KOPT-K1 (cell line): ENCODE measurements around the gene KLHL3.

ENCODE experiments used
- H3K27ac ChIP-seq: fragments of 200-600 bp; sonication (generic); 2 replicates; pipeline ENCODE4 v1.5.1; 2016; ENCODE audit warnings: antibody characterized with exemption, mild to moderate bottlenecking, low read depth, low read length; ENCODE audit not compliant: poor library complexity, severe bottlenecking
- H3K36me3 ChIP-seq: fragments of 200-600 bp; sonication (generic); 2 replicates; pipeline ENCODE4 v1.5.1; 2017; ENCODE audit warnings: antibody characterized with exemption, mild to moderate bottlenecking, low read length, moderate library complexity; ENCODE audit not compliant: insufficient read depth
- H3K9me3 ChIP-seq: fragments of 200-600 bp; sonication (generic); 2 replicates; pipeline ENCODE4 v1.5.1; 2017; ENCODE audit warnings: antibody characterized with exemption, low read length, mild to moderate bottlenecking; ENCODE audit not compliant: insufficient read depth, poor library complexity, severe bottlenecking

KLHL3 gene

DNA sequence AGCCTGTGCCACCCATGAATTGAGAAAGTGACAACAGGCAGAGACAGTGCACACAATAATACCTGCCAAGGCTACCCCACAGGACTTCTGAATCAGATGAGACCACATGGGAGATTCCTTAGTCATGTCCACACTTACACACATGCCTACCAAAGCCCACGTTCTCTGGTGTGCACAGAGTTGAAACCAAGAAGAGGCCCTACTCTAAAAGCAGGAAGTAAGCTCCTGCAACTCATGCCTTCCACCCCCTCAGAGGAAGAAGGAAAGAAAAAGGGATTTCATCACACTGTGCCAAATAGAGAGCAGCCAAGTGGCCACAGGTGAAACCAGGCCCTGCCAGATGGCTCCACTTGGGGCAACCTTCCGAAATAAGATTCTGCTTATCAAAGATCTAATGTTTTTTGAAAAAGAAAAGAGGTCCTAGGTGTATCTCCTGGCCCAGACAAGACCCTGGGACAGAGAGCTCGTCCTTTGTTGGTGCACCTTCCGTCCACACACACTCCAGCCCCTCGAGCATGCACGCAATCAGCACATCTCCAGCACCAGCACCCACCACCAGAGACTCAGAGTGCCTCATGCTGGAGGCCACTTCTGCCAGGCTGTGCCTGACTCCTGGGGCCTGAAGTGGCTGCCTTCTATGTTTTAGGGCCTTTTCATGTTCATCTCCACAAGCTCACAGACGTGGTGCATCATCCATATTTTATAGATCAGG is 122.2 kb downstream of the KLHL3 start:
- no peaks in the 10 kb centered on the region for H3K9me3 ChIP-seq
- no peaks in the 10 kb centered on the region for H3K36me3 ChIP-seq
- H3K27ac ChIP-seq = no peak overlapping the region

DNA sequence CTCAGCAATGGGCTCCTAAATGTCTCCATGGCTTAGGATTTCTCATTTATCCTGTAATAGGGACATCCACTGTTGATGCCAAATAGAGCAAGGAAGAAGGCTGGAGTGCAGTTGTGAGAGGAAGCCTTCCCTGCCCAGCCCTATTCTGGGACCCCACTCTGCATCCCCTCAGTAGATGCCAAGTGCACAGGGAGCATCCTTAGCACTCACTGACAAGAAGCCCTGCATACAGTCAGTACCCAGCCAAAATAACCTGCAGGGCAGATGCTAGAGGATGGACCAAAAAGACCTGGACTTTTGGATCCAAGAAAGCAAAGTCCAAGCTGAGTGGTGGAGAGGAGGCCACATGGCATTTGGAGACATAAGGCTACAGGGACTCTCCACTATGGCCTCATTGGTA is 123.3 kb downstream of the KLHL3 start:
- no peaks in the 10 kb centered on the region for H3K36me3 ChIP-seq
- no peak overlapping the region for H3K27ac ChIP-seq
- no peaks in the 10 kb centered on the region for H3K9me3 ChIP-seq

DNA sequence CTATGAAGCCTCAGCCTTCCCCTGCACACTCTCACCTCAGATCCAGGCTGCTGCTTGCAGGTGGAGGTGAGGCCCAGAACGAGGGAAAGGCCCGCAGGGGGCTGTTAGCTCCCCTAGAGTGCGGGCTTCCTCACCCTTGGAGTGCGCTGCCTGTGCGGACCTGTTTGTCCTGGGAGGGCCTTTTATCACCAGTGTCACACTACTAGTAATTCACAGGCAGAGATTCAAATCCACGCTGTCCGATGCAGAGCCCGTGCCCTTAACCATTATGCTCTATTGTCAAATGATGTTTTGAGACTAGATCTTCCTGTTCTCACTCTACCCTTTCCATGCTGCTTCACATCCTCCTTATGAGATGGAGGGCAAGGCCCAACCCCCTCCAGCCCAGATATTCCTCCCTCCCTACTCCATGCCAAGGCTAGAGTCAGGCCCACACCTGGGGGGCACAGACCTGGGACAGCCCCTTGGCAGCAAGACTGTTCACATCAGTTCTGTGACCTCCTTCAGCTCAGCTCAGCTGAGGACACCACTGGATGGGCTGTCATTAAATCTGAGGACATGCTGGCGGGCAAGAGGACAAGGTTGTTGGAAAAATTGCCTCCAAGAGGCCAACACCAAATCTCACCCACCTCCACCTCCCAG is 124.0 kb downstream of the KLHL3 start:
- Histone ChIP-seq H3K27ac (no peak overlapping the region), H3K9me3 (no peaks in the 10 kb centered on the region), H3K36me3 (no peaks in the 10 kb centered on the region)

DNA sequence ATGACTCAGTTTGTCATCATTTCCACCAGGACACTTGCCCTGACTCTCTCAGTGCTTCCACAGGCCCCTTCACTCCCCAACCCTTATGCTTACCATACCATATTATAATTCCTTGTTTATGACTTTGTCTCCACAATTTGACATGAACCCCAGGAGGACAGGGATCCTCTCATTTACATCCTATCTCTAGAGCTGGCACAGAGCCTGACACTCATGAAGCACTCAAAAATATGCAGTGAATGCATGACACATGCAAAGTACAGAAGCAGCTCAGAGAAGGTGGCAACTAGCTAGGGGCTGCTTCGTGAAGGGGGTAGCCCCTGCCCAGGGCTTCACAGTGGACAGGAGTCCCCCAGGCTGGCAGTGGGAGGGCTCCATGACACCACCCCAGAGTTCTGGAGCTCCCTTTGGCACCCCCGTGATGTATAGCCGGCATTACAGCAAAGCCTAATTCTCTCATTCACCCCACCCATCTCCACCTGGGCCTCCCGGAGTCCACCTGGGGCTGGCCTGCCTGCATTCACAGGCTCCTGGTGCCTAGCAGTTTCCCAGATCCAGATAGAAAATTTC is 124.8 kb downstream of the KLHL3 start:
- Histone ChIP-seq H3K9me3 (no peaks in the 10 kb centered on the region), H3K27ac (no peak overlapping the region), H3K36me3 (no peaks in the 10 kb centered on the region)

DNA sequence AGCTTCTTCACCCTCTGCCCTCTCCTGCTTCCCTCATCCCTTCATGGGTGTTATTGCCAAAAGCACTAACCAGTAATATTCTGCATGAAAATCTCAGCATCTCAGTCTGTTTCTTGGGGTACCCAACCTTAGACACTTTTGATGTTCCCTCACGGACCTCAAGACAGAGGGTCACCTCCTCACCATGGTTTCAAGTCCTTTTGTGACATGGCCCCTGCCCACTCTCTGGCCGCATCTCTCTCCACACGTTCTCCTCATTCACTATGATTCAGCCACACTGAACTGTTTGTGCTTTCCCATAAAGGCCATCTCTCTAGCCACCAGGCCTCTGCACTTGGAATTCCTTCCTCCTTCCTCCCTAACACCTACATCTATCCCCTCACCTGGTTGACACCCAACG is 125.3 kb downstream of the KLHL3 start:
- no peaks in the 10 kb centered on the region for H3K36me3 ChIP-seq
- H3K9me3 ChIP-seq = no peaks in the 10 kb centered on the region
- H3K27ac ChIP-seq = no peak overlapping the region

DNA sequence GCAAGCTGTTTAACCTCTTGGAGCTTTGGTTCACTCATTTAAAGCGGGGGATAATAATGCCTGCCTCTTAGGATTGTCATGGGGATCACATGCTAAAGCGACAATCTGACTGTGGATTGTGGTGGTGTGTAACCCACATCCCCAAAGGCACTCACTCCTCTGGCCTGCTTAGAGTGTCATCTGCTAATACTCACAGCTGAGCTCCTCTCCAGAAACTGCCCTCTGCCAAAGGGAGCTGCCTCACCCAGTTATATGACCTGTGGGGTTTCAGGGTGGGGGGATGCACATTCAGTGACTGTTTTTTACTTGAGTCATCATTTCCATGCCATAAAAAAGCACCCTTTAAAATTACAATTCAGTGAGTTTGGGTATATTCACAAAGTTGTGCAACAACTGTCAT is 126.8 kb downstream of the KLHL3 start:
- H3K9me3 ChIP-seq = no peaks in the 10 kb centered on the region
- no peaks in the 10 kb centered on the region for H3K36me3 ChIP-seq
- H3K27ac ChIP-seq = no peak overlapping the region

DNA sequence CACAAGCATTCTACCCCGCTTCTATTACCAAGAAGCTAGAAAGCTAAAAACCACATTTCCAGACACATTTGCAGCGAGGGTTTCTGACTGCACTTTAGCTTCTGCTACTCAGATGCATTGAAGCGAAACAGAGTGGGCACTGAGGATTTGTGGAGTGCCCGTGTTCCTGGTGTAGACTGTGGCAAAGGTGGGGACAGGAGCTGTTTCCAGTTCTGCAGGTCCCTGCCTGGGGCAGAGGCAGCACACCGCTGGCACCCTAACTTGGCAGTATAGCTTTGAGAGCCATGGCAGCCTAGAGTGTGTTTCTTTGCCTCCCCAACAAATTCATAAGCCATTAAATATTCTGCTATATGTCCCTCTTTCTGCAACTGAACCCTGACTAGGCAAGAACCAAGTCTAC is 128.1 kb downstream of the KLHL3 start:
- no peaks in the 10 kb centered on the region for H3K9me3 ChIP-seq
- no peaks in the 10 kb centered on the region for H3K36me3 ChIP-seq
- H3K27ac ChIP-seq = no peak overlapping the region

DNA sequence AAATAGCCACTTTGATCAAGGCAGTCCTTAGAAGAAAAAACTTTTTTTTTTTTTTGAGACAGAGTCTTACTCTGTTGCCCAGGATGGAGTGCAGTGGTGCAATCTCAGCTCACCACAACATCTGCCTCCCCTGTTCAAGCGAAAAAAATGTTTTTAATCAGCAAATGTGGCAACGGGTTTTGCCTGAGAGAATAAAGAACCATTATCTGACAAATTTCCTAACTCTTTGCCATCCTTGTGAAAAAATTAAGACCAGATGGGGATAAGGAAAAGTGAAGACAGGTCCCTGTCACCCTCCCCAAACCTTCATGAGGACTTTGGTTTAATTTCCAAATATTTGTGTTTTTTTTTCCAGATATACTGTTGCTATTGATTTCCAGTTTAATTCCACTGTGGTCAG is 129.5 kb downstream of the KLHL3 start:
- Histone ChIP-seq H3K27ac (no peak overlapping the region), H3K9me3 (no peaks in the 10 kb centered on the region), H3K36me3 (no peaks in the 10 kb centered on the region)

DNA sequence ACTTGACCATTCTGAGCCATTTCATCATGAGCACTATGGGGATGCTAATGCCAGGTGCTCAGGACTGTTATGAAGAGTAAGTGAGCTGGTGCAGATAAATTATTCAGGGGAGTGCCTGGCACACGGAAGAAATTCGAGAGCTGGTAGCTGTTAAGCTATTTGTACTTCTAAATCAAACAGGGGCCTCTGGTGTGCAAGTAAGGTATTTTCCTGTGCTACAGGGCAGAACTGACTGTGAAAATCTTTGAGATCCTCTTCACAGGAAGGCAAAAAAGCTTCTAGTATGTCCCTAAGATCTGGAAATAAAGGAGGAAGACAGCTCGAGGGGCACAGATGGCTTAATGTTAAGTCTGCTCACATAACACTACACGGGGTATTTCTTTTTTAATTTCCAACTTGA is 130.5 kb downstream of the KLHL3 start:
- Histone ChIP-seq H3K9me3 (no peaks in the 10 kb centered on the region), H3K36me3 (no peaks in the 10 kb centered on the region), H3K27ac (no peak overlapping the region)

DNA sequence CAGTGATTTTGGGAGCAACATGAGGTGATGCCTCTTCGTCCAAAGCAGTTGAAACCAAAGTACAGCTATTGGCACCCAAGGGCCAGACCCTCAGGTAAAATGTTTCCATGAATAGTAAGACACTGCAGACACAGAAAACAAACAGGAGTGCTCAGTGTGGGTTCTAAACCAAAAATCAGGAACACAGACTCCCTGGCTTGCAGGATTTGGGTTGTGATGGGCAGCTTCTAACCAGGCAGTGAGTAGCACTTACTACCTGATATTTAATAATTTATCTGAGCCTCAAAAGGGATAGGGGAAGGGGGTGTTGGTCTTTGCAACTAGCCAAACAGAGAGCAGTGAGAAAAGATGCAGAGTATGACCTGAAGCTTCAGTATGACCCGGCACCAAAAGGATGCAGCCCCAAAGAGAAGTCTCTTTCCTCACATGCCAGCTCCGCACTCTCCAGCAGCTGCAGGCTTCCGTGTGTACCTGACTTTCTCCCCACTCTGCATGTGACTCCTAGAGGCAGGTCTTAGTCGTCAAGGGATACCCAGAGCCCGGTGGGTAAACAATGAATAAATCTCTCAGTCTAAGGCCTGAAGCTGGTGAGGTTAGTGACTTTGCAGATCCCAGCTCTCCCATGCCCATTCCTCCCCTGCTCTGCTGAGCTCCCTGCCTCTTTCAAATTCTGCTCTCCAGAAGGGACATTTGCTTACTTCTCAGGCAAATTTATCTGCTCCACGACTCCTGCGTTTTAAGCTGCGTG is 131.4 kb downstream of the KLHL3 start:
- Histone ChIP-seq H3K27ac (no peak overlapping the region), H3K9me3 (no peaks in the 10 kb centered on the region), H3K36me3 (no peaks in the 10 kb centered on the region)

DNA sequence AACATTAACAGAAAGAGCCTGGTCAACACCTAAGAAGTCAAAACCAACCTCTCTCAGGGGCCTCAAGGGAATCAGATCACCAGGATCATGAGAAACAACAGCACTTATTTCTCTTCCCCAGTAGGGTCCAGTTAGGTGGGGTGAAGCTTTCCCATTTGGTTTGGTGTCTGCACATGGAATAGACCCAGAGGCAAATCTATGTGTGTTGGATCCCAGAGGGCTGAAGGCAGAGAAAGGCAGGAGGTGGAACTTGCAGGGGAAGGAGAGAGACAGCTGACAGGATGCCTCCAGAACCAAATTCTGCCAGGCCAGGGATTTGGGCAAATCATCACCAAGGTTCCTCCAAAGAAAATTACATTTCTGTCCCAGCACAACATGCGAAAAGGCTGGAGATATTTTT is 132.0 kb downstream of the KLHL3 start:
- Histone ChIP-seq H3K9me3 (no peaks in the 10 kb centered on the region), H3K27ac (no peak overlapping the region), H3K36me3 (no peaks in the 10 kb centered on the region)

DNA sequence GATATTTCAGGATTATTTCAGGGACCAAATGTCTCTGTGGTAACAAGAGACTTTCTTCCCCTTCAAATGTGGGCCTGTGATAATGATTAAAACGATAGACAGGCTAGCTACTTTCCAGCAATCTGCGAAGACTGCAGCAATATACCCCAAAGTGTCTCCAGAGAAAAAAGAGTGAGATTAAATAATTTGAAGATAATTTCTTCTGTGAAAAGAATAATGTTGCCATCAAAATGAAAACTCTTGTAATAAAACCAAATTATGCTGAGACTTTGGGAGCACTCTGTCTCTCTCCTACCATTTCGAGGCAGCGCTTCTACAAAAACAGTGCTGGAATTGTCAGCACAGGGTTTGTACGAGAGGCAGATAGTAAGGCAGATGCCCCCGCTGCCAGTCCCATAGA is 132.5 kb downstream of the KLHL3 start:
- H3K9me3 ChIP-seq = no peaks in the 10 kb centered on the region
- no peaks in the 10 kb centered on the region for H3K36me3 ChIP-seq
- H3K27ac ChIP-seq = no peak overlapping the region

DNA sequence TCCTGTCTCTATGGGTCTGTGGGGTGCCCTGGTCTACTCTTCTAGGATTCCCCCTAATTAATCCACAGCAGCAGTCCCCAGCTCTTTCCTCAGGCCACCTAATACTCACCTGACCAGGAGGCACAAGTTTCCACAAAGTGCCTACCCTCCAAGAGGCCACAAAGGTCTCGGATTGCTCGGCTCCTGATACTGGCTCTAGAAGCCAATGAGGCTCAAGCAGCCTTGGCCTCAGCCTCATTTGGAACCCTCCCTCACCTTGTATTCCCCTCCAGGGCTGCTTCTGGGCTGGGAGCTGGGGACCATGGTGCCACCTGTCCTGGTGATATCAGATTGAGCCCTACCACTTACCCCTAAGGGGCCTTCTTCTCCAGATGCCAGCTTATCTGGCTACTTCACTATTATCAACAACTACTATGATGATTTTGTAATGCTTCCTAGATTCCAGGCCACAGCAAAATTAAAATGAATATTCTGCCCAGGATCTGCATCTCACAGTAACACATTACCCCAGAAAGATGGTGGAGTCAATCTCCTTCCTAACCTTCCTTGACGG is 133.1 kb downstream of the KLHL3 start:
- H3K27ac ChIP-seq = no peak overlapping the region
- H3K36me3 ChIP-seq = no peaks in the 10 kb centered on the region
- H3K9me3 ChIP-seq = no peaks in the 10 kb centered on the region

DNA sequence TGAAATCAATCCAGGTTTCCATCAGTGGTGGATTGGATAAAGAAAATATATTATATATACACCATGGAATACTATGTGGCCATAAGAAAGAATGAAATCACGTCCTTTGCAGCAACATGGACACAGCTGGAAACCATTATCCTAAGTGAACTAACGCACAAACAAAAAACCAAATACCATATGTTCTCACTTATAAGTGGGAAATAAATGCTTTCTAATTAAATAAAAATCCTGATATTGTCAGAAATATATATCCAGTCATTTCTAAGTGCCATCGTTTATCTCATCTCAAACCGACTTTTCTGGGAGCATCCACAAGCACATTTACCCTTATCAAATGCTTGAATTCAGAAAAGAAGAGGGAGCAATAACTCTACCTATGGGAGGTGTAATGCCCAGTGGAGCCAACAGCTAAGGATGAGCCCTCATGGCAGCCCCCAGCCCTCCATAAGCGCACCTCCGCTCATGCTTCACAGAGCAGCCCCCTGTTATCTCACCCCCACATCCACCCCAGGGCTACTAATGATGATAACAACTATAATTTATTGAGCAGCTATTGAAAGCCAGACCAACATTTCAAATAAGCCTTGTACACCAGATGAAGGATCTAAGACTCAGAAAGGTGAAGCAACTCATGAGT is 135.0 kb downstream of the KLHL3 start:
- no peak overlapping the region for H3K27ac ChIP-seq
- H3K36me3 ChIP-seq = no peaks in the 10 kb centered on the region
- no peaks in the 10 kb centered on the region for H3K9me3 ChIP-seq

DNA sequence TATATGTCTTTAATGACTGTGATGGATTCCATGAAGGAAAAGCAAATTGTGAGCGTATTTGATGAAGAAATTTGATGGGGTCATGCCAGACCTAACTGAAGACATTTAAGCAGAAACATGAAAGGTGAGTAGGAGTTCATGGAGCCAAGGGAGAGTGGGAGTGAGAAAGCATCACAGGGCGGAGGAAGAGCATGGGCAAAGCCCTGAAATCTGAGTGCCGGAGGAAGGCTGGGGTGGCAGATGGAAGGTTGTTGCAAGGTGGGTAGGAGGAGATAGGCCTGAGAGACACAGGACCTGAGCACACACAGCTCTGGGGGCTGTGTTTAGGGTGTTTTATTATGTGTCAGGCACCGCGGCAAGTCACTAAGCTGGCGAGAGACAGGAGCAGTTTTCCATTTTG is 136.4 kb downstream of the KLHL3 start:
- Histone ChIP-seq H3K36me3 (no peaks in the 10 kb centered on the region), H3K27ac (no peak overlapping the region), H3K9me3 (no peaks in the 10 kb centered on the region)
